GM10248 (cell line): Measurements from ENCODE around the gene PAPSS2.

ENCODE experiments used
- CTCF ChIA-PET: fragments of 300-600 bp; sonication (Branson Sonifier 250); formaldehyde crosslinking; extraction: SDS; loops from one replicate; lab custom pipeline; 2021; ENCODE audit warnings: antibody characterized with exemption; lab: Yijun Ruan, JAX
- POLR2A ChIA-PET: fragments of 350-650 bp; sonication (Branson Sonifier 250); formaldehyde crosslinking; extraction: SDS; loops from one replicate; lab custom pipeline; 2020; ENCODE audit warnings: antibody characterized with exemption; lab: Yijun Ruan, JAX
- DNase-seq: peaks from one replicate; pipeline ENCODE4 v3.0.0; 2012; ENCODE audit errors: extremely low spot score
- CTCF ChIP-seq: IDR thresholded peaks from 2 replicates; pipeline ENCODE4 v1.5.1; 2012; ENCODE audit warnings: mild to moderate bottlenecking, low read depth; ENCODE audit errors: extremely low read depth, missing control alignments, control extremely low read depth

The PAPSS2 gene

DNA sequence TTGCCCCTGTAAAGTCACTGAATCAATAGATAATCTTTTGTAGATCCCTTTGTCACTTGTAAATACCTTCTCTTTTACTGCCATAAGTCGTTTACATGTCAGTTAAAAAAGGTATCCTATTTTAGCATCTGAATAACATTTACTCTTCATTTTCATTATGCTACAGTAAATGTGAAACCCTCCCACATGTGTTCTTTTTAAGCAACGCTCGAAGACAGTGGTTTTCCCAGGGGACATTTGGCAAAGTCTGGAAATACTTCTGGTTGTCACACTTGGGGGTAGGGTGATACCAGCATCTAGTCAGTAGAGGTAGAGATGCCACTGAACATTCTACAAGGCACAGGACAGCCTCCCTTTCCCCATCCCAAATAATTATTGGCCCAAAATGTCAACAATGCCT is 134.6 kb downstream of the PAPSS2 start:
- peak; percentile 21 for DNase-seq
- no peak for TF ChIP-seq CTCF
- POLR2A ChIA-PET, result no interaction called here
- CTCF ChIA-PET, result interaction anchor here (1.1 to 1.3 kb wide), 2 partner anchors 11 to 31 kb away, joined by 3 read pairs; no protein-coding TSS in a partner anchor
